Measurements from ENCODE around the gene TOR4A. TPM values are rescaled to one million over a fixed set of nuclear protein-coding genes. Genes with fewer than 3 reads are reported as not detected.

TOR4A gene
- total and polyA plus RNA-seq, 3 donors from 2014 or later: 2.1 to 4.5 (median 3.4) TPM

DNA sequence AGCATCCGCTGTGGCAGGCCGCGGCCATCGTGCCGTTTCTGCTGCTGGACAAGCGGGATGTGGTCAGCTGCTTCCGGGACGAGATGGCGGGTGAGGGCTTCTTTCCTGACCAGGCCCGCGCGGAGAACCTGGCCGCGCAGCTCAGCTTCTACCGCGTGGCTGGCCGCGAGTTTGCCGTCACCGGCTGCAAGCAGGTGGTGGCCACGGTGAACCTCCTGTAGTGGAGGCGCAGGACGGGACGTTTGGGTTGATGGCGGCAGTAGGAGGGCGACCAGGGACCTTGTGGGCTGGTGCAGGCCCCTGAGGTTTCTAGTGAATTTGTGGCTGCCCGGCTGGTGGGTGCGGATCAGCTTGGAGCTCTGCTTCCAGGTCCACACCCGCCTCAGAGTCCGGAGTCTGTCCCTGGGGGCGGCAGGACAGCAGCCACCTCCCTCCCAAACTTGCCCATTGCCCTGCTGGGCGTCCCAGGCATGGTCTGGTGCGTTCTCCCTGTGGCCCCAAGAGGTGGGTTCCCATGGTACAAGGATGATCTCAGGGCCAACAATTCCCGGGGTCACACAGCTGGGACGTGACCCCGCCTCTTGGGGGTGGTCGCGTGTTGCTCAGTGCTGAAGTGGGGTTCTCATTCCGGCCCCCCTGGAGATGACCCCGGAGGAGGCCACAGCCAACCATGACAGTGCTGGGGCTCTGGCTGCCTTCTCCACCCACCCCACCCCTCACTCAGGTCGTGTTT lies 2.4 kb downstream of the TOR4A start:
- no peak for TF ChIP-seq POLR2A (IDR thresholded peaks at IDR 0.05)
- TF ChIP-seq, protein P1, sequence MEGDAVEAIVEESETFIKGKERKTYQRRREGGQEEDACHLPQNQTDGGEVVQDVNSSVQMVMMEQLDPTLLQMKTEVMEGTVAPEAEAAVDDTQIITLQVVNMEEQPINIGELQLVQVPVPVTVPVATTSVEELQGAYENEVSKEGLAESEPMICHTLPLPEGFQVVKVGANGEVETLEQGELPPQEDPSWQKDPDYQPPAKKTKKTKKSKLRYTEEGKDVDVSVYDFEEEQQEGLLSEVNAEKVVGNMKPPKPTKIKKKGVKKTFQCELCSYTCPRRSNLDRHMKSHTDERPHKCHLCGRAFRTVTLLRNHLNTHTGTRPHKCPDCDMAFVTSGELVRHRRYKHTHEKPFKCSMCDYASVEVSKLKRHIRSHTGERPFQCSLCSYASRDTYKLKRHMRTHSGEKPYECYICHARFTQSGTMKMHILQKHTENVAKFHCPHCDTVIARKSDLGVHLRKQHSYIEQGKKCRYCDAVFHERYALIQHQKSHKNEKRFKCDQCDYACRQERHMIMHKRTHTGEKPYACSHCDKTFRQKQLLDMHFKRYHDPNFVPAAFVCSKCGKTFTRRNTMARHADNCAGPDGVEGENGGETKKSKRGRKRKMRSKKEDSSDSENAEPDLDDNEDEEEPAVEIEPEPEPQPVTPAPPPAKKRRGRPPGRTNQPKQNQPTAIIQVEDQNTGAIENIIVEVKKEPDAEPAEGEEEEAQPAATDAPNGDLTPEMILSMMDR (IDR thresholded peaks at IDR 0.05): no peak
- H3K27me3 ChIP-seq: no peaks in the 10 kb centered on the region
- H3K9me3 ChIP-seq: no peaks in the 10 kb centered on the region
- H3K4me3 ChIP-seq: peak overlapping the region in 1 of 2 donors; percentile 59
- peaks cover 12% of the 10 kb centered on the region for H3K4me1 ChIP-seq
- no peak overlapping the region for H3K27ac ChIP-seq
- intact Hi-C loops (cut with DNase I; ENCODE audit: low total_unique reads): no loop called here
- 79 to 90% methylated on average over 9 to 36 of the region's 41 CpGs for WGBS, 2 donors
- no peak for DNase-seq
- no peaks in the 10 kb centered on the region for H3K36me3 ChIP-seq (ENCODE audit: low read depth, missing control alignments)

DNA sequence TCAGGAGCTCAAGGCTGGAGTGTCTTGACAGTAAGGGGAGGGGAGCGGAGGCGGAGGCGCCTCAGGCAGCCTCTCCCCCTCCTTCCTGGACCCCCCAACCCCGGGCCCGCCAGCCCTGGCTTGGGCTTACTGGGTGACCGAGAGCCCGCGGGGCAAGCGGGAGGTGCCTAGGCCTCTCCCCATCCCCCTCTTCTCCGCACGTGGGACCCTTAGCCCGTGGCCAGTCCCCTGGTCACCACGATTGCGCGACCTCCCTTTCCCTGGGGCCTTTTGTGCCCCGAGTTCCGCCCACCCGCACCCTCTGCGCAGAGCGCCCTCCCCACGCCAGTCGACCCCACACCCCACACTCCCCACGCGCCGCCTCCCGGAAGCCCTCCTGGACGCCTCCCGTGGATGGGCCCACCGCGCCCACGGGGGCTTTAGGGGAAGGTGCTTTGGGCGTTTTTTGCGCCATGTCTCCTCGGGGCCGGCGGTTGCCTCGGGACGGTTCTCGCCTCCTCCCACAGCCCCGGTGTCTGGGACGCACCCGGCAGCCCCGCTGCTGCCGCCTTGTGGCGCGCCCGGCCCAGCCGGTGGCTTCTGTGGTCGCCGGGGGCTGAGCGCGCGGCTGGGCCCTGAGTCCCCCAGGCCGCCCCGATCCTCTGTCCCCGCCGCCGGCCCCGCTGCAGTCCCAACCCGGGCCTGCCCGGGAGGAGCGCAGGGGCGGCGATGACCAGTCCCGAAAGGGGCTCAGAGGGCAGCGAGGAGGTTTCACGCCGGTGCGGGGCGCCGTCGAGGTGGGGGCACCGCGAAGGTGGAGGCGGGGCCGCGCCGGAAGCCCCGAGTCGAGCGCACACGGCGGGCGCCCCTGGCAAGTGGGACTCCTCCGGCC lies 3.2 kb downstream of the TOR4A start:
- DNase-seq: no peak
- H3K4me3 ChIP-seq: peak overlapping the region in 1 of 2 donors; percentile 29
- no peaks in the 10 kb centered on the region for H3K36me3 ChIP-seq (ENCODE audit: low read depth, missing control alignments)
- WGBS, 2 donors: 50 to 60% methylated on average over 39 to 75 of the region's 85 CpGs
- H3K9me3 ChIP-seq: no peaks in the 10 kb centered on the region
- intact Hi-C loops (cut with DNase I; ENCODE audit: low total_unique reads): no loop called here
- no peaks in the 10 kb centered on the region for H3K27me3 ChIP-seq
- H3K4me1 ChIP-seq: peaks cover 12% of the 10 kb centered on the region
- TF ChIP-seq POLR2A (IDR thresholded peaks at IDR 0.05): no peak
- TF ChIP-seq, protein P1 (IDR thresholded peaks at IDR 0.05): no peak
- H3K27ac ChIP-seq: no peak overlapping the region

DNA sequence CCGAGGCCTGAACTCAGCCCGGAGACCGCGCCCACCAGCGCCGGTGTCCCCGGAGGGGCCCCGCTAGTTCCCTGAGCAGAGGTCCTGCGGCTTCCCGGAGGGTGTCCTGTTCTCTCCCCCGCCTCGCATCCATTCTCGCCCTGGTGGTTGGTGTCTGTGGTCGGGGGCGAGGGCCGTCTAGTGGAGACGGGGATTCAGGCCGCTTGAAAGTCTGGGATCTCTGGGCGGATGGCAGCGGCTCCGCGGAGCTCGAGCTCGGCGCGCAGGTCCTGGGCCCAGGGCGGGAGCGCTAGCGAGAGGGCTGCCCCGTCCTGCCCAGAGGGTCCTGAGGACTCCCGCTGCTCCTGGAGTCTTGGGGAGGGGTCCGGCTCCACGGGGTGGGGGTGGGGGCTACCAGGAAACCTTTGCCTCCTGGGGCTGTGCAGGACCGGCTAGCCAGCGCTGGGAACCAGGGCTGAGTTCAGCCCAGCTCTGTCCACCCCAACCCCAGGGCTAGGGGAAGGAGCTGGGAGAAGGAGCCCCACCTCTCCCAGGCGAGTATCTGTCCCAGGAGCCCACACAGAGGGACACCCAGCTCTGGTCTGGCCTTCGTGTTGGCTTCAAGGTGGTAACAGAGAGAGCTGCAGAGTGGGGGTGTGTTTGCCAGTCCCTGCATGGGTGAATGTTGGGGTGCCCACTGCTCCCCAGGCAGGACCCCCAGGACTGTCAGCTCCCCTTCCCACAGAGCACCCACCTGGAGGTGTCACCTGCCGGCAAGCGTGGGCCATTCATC lies 4.0 kb downstream of the TOR4A start:
- Histone ChIP-seq H3K4me1 (peaks cover 7% of the 10 kb centered on the region), H3K4me3 (peak overlapping the region in 1 of 2 donors; percentile 29), H3K9me3 (no peaks in the 10 kb centered on the region), H3K36me3 (ENCODE audit: low read depth, missing control alignments) (no peaks in the 10 kb centered on the region), H3K27ac (no peak overlapping the region), H3K27me3 (no peaks in the 10 kb centered on the region)
- 42 to 52% methylated on average over 8 to 38 of the region's 39 CpGs for WGBS, 2 donors
- TF ChIP-seq POLR2A (IDR thresholded peaks at IDR 0.05): no peak
- TF ChIP-seq, protein P1 (IDR thresholded peaks at IDR 0.05): no peak
- no peak for DNase-seq
- intact Hi-C loops (cut with DNase I; ENCODE audit: low total_unique reads): no loop called here

DNA sequence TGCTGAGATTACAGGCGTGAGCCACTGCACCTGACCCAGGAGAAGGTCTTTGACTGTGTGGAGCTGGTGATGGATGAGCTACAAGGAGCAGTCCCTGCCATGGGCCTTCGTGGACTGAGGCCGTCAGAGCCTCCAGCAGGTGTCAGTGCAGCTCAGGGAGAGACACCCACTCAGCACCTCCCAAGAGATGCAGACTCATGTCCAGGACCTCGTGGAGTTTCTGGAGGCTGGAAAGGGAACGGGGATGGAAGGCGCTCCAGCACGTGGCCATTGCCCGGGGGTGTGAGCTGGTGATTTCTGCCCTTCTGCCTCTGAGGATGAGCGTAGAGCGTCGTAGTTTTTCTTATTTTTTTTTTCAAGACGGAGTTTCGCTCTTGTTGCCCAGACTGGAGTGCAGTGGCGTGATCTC lies 9.5 kb downstream of the TOR4A start:
- Histone ChIP-seq H3K4me3 (no peak overlapping the region), H3K36me3 (ENCODE audit: low read depth, missing control alignments) (no peaks in the 10 kb centered on the region), H3K27ac (no peak overlapping the region), H3K27me3 (no peaks in the 10 kb centered on the region), H3K9me3 (no peaks in the 10 kb centered on the region), H3K4me1 (no peaks in the 10 kb centered on the region)
- 62 to 85% methylated on average over 11 to 14 of the region's 14 CpGs for WGBS, 2 donors
- intact Hi-C loops (cut with DNase I; ENCODE audit: low total_unique reads): no loop called here
- TF ChIP-seq, protein P1 (IDR thresholded peaks at IDR 0.05): no peak
- TF ChIP-seq POLR2A (IDR thresholded peaks at IDR 0.05): no peak
- DNase-seq: no peak
